Cardiac muscle cell (in vitro differentiated cells and primary cell): ENCODE measurements around the gene CTNNA3. TPM values are rescaled to one million over a fixed set of nuclear protein-coding genes. Genes with fewer than 3 reads are reported as not detected.

Experiments used
- DNase-seq, 2 donors: peaks; one replicate each; pipeline versions ENCODE4 v3.0.0 to v3.0.0-alpha.2; 2010 to 2017; ENCODE audit warnings: low read depth in 1 of 2, low spot score in 1 of 2
- H3K27ac ChIP-seq: fragments of 200-600 bp; sonication (generic); 2 replicates; pipeline ENCODE4 v1.5.1; 2016
- H3K27me3 ChIP-seq: fragments of 200-600 bp; sonication (generic); 2 replicates; pipeline ENCODE4 v1.6.0; 2016; ENCODE audit warnings: control low read depth
- H3K36me3 ChIP-seq: fragments of 200-600 bp; sonication (generic); 2 replicates; pipeline ENCODE4 v1.5.1; 2016; ENCODE audit warnings: control low read depth
- H3K4me1 ChIP-seq: fragments of 200-600 bp; sonication (generic); 2 replicates; pipeline ENCODE4 v1.8.1; 2017; ENCODE audit warnings: low read depth, mild to moderate bottlenecking, mixed run types
- H3K4me3 ChIP-seq: fragments of 200-600 bp; sonication (generic); 2 replicates; pipeline ENCODE4 v1.5.1; 2016; ENCODE audit warnings: mild to moderate bottlenecking
- H3K9me3 ChIP-seq: fragments of 200-600 bp; sonication (generic); 2 replicates; pipeline ENCODE4 v1.5.1; 2017; ENCODE audit warnings: low read depth, mild to moderate bottlenecking, control low read depth
- polyA plus RNA-seq: library from polyadenylated mRNA; unstranded; fragments of >200 nt; fragmentation: Nextera tagmentation; extraction: Ambion mirVana; gene quantifications from 2 replicates; pipeline ENCODE4 v1.2.1, GENCODE V29; 2016
- total RNA-seq: library from RNA; depleted of rRNA; stranded (reverse); fragments of >200 nt; gene quantifications from 2 replicates; pipeline ENCODE4 v1.2.3, GENCODE V29; 2016
- TF ChIP-seq, protein P1 (sequence below): IDR thresholded peaks from 2 replicates; pipeline ENCODE4 v1.5.1; 2012; ENCODE audit warnings: low read depth, mild to moderate bottlenecking, low read length

Gene CTNNA3
- total and polyA plus RNA-seq, 2 experiments from 2014 or later, result 55.8 to 71.7 TPM

DNA sequence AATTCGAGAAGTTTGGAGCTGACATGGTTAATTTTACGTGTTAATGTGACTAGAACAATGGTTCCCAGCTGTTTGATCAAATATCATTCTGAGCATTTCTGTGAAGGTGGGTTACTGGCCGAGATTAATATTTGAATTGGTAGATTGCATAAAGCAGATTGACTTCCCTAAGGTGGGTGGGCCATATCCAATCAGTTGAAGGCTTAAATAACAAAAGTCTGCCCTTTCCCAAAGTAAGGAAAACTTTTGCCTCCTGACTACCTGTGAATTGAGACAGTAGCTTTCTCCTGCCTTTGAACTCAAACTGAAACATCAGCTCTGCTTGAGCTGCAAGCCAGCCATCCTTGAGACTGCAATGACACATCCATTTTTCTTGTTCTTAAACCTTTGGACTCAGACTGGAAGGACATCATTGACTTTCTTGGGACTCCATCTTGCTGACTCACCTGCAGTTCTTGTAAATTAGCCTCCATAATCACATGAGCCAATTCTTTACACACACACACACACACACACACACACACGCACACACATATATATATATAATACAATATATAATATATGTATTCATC, 833.2 kb downstream of the CTNNA3 start:
- no peaks in the 10 kb centered on the region for H3K4me1 ChIP-seq
- H3K4me3 ChIP-seq, result no peak overlapping the region
- no peaks in the 10 kb centered on the region for H3K36me3 ChIP-seq
- TF ChIP-seq, protein P1, sequence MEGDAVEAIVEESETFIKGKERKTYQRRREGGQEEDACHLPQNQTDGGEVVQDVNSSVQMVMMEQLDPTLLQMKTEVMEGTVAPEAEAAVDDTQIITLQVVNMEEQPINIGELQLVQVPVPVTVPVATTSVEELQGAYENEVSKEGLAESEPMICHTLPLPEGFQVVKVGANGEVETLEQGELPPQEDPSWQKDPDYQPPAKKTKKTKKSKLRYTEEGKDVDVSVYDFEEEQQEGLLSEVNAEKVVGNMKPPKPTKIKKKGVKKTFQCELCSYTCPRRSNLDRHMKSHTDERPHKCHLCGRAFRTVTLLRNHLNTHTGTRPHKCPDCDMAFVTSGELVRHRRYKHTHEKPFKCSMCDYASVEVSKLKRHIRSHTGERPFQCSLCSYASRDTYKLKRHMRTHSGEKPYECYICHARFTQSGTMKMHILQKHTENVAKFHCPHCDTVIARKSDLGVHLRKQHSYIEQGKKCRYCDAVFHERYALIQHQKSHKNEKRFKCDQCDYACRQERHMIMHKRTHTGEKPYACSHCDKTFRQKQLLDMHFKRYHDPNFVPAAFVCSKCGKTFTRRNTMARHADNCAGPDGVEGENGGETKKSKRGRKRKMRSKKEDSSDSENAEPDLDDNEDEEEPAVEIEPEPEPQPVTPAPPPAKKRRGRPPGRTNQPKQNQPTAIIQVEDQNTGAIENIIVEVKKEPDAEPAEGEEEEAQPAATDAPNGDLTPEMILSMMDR, result no peak
- H3K27ac ChIP-seq, result no peak overlapping the region
- no peaks in the 10 kb centered on the region for H3K9me3 ChIP-seq
- no peak for DNase-seq
- no peaks in the 10 kb centered on the region for H3K27me3 ChIP-seq

DNA sequence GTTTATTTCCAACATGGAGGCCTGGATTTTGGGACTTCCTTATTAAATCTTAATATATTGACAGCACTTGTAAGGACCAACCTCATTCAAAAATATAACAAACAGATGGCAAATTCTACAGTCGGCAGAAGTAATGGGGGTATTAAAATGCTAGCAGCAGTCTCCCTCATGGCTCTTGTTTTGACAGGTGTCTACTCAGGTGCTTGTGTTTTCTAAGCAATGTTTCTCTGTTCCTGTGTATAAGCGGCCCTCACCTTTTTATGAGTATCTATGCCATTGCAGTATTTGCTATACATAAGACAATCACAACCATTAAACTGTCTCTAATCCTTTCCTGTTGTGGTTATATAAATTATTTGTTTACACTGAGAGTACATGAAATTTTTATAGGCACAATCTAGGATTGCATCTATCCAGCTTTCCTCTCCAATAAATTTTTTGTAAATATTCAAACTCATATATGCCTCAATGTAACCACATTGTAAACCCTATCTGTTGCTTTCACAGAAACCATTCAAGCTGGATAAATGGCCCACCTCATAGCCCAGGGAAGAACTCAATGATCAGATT, 835.5 kb downstream of the CTNNA3 start:
- TF ChIP-seq, protein P1, result no peak
- no peaks in the 10 kb centered on the region for H3K9me3 ChIP-seq
- H3K4me1 ChIP-seq, result no peaks in the 10 kb centered on the region
- H3K4me3 ChIP-seq, result no peak overlapping the region
- no peak for DNase-seq
- no peaks in the 10 kb centered on the region for H3K27me3 ChIP-seq
- H3K36me3 ChIP-seq, result no peaks in the 10 kb centered on the region
- no peak overlapping the region for H3K27ac ChIP-seq

DNA sequence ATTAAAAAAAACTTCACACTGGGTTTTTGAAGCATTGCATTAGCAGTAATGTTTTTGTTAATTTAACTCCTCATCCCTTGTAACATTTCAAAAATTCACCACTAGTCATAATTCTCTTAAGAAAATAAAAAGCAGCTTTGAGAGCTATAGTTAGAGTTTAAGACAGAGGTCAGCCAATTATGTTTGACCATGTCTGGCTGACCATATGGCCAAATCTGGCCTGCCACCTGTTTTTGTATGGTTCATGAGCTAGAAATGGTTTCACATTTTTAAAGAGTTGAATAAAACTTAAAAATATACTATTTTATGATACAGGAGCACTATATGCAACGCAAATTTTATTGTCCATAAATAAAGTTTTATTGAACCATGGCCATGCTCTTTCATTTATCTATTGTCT, 843.2 kb downstream of the CTNNA3 start:
- no peaks in the 10 kb centered on the region for H3K9me3 ChIP-seq
- TF ChIP-seq, protein P1, result no peak
- DNase-seq, result no peak
- H3K27me3 ChIP-seq, result no peaks in the 10 kb centered on the region
- H3K27ac ChIP-seq, result no peak overlapping the region
- H3K4me3 ChIP-seq, result no peak overlapping the region
- no peaks in the 10 kb centered on the region for H3K4me1 ChIP-seq
- H3K36me3 ChIP-seq, result no peaks in the 10 kb centered on the region

DNA sequence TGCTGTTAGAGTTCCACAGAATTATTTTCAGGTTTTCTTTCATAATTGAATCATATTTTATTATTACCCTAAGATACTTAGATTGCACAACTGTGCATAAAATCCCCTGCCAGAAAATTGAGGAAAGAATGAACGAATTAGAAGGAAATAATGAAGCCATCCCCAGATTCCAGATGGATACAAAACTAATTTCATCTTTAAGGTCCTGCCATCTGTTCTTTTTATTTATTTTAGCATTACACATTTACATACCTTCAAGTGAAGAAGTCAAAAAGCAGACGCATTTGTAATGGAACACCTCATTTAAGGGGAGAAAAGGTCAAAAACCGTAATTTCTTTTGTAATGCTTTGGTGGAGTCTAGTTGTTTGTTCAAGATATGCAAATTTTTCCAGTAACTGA, 847.1 kb downstream of the CTNNA3 start:
- H3K9me3 ChIP-seq, result no peaks in the 10 kb centered on the region
- no peak for DNase-seq

DNA sequence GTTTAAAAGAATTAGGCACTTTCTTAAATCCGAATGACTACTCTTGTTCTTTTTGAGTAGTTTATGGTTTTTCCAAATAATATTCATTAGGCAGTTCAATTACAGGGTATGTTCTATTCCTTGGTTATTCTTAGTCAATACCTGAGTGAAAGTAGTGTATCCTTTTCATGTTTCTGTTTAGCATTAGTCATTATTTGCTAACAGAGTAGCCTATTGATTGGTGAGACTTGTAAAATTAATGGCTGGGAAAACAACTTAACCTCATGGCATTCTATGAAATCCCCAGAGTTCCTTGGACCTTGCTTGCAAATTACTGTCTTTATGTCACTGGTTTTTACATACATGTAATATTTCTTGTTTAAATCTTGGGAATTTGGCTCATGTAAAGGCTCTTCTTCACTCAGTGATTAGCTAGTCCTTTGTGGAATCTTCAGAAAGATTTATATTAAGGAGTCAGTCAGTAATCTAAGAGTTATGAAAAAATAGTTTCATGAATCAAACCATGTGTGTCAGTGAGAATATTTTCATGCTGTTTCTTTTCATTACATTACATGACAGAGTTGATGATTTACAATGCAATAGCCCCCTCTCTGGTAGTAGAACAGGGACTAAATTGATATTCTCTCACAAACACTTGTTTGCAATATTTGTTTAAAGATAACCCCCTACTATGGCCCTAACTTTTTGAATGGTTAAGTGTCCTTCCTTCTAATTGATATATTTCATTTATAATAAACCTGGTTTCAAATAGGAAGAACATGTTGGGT, 851.6 kb downstream of the CTNNA3 start:
- TF ChIP-seq, protein P1, result no peak
- Histone ChIP-seq H3K36me3 (no peaks in the 10 kb centered on the region), H3K27me3 (no peaks in the 10 kb centered on the region), H3K27ac (no peak overlapping the region), H3K4me1 (no peaks in the 10 kb centered on the region), H3K4me3 (no peak overlapping the region), H3K9me3 (no peaks in the 10 kb centered on the region)
- DNase-seq, result peak in 1 of 2 donors; percentile 13

More for the DNA sequence above, 847.1 kb downstream of the CTNNA3 start:
- TF ChIP-seq, protein P1, result no peak
- no peaks in the 10 kb centered on the region for H3K4me1 ChIP-seq
- H3K36me3 ChIP-seq, result no peaks in the 10 kb centered on the region
- no peak overlapping the region for H3K27ac ChIP-seq
- H3K27me3 ChIP-seq, result no peaks in the 10 kb centered on the region
- H3K4me3 ChIP-seq, result no peak overlapping the region
